SK-N-SH treated with all-trans-retinoic acid at 6 μM for 48 hours (cell line): ENCODE data around the gene SERGEF.

Experiments
- ARNTL ChIP-seq: fragments of 450-650 bp; formaldehyde crosslinking; IDR thresholded peaks from 2 replicates; pipeline ENCODE4 v1.5.0; 2020; ENCODE audit warnings: low read depth, mild to moderate bottlenecking, moderate library complexity, borderline replicate concordance
- CSRNP3 ChIP-seq: fragments of 250-450 bp; sonication (Bioruptor Pico); IDR thresholded peaks from 2 replicates; pipeline ENCODE4 v1.5.1; 2021; ENCODE audit warnings: mild to moderate bottlenecking, moderate library complexity
- GLIS3 ChIP-seq: fragments of 250-450 bp; sonication (Bioruptor Pico); IDR thresholded peaks from 2 replicates; pipeline ENCODE4 v1.5.0; 2020; ENCODE audit warnings: mild to moderate bottlenecking, moderate library complexity
- OSR1 ChIP-seq: fragments of 250-450 bp; sonication (Bioruptor Pico); IDR thresholded peaks from 2 replicates; pipeline ENCODE4 v1.8.0; 2022; ENCODE audit warnings: moderate library complexity, mild to moderate bottlenecking, inconsistent platforms
- PATZ1 ChIP-seq: fragments of 250-450 bp; sonication (Bioruptor Pico); IDR thresholded peaks from 2 replicates; pipeline ENCODE4 v1.8.0; 2020; ENCODE audit warnings: mild to moderate bottlenecking, moderate library complexity, borderline replicate concordance
- SNAI2 ChIP-seq: fragments of 250-450 bp; sonication (Bioruptor Pico); IDR thresholded peaks from 2 replicates; pipeline ENCODE4 v1.5.0; 2020; ENCODE audit warnings: mild to moderate bottlenecking, moderate library complexity
- TOX ChIP-seq: fragments of 250-450 bp; sonication (Bioruptor Pico); IDR thresholded peaks from 2 replicates; pipeline ENCODE4 v1.8.0; 2021; ENCODE audit warnings: mild to moderate bottlenecking, moderate library complexity, borderline replicate concordance
- ZC3H10 ChIP-seq: fragments of 250-450 bp; sonication (Bioruptor Pico); IDR thresholded peaks from 2 replicates; pipeline ENCODE4 v1.5.1; 2021; ENCODE audit warnings: mild to moderate bottlenecking, moderate library complexity
- ZFP3 ChIP-seq: fragments of 250-450 bp; sonication (Bioruptor Pico); IDR thresholded peaks from 2 replicates; pipeline ENCODE4 v1.5.0; 2020; ENCODE audit warnings: mild to moderate bottlenecking, moderate library complexity
- ZFP30 ChIP-seq: fragments of 450-650 bp; formaldehyde crosslinking; IDR thresholded peaks from 2 replicates; pipeline ENCODE4 v1.5.0; 2022; ENCODE audit warnings: mild to moderate bottlenecking, moderate library complexity
- ZNF70 ChIP-seq: fragments of 450-650 bp; formaldehyde crosslinking; IDR thresholded peaks from 2 replicates; pipeline ENCODE4 v1.5.0; 2020; ENCODE audit warnings: mild to moderate bottlenecking, moderate library complexity

- TF ChIP-seq ZFP3, result no peak
- no peak for TF ChIP-seq ARNTL (CRISPR knock-in tag)
- TF ChIP-seq GLIS3 (CRISPR knock-in tag), result no peak
- no peak for TF ChIP-seq PATZ1 (CRISPR knock-in tag)
- TF ChIP-seq ZFP30 (CRISPR knock-in tag), result no peak
- no peak for TF ChIP-seq TOX (CRISPR knock-in tag)
- no peak for TF ChIP-seq SNAI2
- TF ChIP-seq OSR1 (CRISPR knock-in tag), result no peak
- TF ChIP-seq ZC3H10 (CRISPR knock-in tag), result no peak
- TF ChIP-seq CSRNP3 (CRISPR knock-in tag), result no peak
- no peak for TF ChIP-seq ZNF70
Observed at GRCh38 chr11:17876827-17877226, 136.0 kb downstream of the SERGEF start.
